ENCODE results near the gene DOCK10. TPM values are rescaled to one million over a fixed set of nuclear protein-coding genes. Genes with fewer than 3 reads are reported as not detected.

DOCK10 gene
- total and polyA plus RNA-seq, 8 donors: 0.89 to 33.8 (median 3.2) TPM

GRCh38 chr2:224958462-224958857 is 83.8 kb downstream of the DOCK10 start:
- Histone ChIP-seq H3K9me3 (no peaks in the 10 kb centered on the region), H3K36me3 (no peaks in the 10 kb centered on the region), H3K4me3 (no peak overlapping the region), H3K4me1 (no peaks in the 10 kb centered on the region), H3K27me3 (no peaks in the 10 kb centered on the region), H3K27ac (peak overlapping the region in 1 of 5 donors; percentile 57)
- no peak for DNase-seq
- 86 to 95% (median 93%) methylated on average over 3 of the region's 3 CpGs for WGBS, 5 donors
- intact Hi-C loops (cut with DNase I; ENCODE audit: low total_unique reads): no loop called here
- TF ChIP-seq POLR2A (IDR thresholded peaks at IDR 0.05) (no peak), CTCF (IDR thresholded peaks at IDR 0.05) (no peak), POLR2AphosphoS5 (IDR thresholded peaks at IDR 0.05) (no peak), EP300 (IDR thresholded peaks at IDR 0.05) (no peak)

- no peak for TF ChIP-seq CTCF (IDR thresholded peaks at IDR 0.05)
- TF ChIP-seq EP300 (IDR thresholded peaks at IDR 0.05): no peak
- no peak for TF ChIP-seq POLR2AphosphoS5 (IDR thresholded peaks at IDR 0.05)
- no peak for TF ChIP-seq POLR2A (IDR thresholded peaks at IDR 0.05)
- Histone ChIP-seq H3K4me1 (peaks cover 0 to 5% (median 0%) of the 10 kb centered on the region in 4 donors), H3K9me3 (no peaks in the 10 kb centered on the region), H3K27me3 (no peaks in the 10 kb centered on the region), H3K36me3 (no peaks in the 10 kb centered on the region), H3K27ac (peak overlapping the region in 2 of 5 donors; percentile 17 to 57), H3K4me3 (no peak overlapping the region)
- WGBS, 5 donors: 79 to 86% (median 81%) methylated on average over 8 of the region's 8 CpGs
- intact Hi-C loops (cut with DNase I; ENCODE audit: low total_unique reads): no loop called here
- DNase-seq: no peak
Observed at GRCh38 chr2:224957540-224958461, 84.5 kb downstream of the DOCK10 start.

- intact Hi-C loops (cut with DNase I; ENCODE audit: low total_unique reads): no loop called here
- Histone ChIP-seq H3K27me3 (no peaks in the 10 kb centered on the region), H3K36me3 (no peaks in the 10 kb centered on the region), H3K4me1 (peaks cover 0 to 7% (median 0%) of the 10 kb centered on the region in 4 donors), H3K9me3 (no peaks in the 10 kb centered on the region), H3K27ac (no peak overlapping the region), H3K4me3 (no peak overlapping the region)
- 60 to 79% (median 68%) methylated on average over 3 of the region's 3 CpGs for WGBS, 5 donors
- TF ChIP-seq EP300 (IDR thresholded peaks at IDR 0.05) (no peak), POLR2A (IDR thresholded peaks at IDR 0.05) (no peak), POLR2AphosphoS5 (IDR thresholded peaks at IDR 0.05) (no peak), CTCF (IDR thresholded peaks at IDR 0.05) (no peak)
- DNase-seq: no peak
Observed at GRCh38 chr2:224956706-224957105, 85.6 kb downstream of the DOCK10 start.

- Histone ChIP-seq H3K27ac (no peak overlapping the region), H3K27me3 (no peaks in the 10 kb centered on the region)
- intact Hi-C loops (cut with DNase I; ENCODE audit: low total_unique reads): no loop called here
Observed at GRCh38 chr2:224954980-224955379, 87.3 kb downstream of the DOCK10 start.

More at GRCh38 chr2:224954980-224955379, 87.3 kb downstream of the DOCK10 start:
- H3K36me3 ChIP-seq: no peaks in the 10 kb centered on the region
- TF ChIP-seq POLR2A (IDR thresholded peaks at IDR 0.05): no peak
- TF ChIP-seq POLR2AphosphoS5 (IDR thresholded peaks at IDR 0.05): no peak
- TF ChIP-seq EP300 (IDR thresholded peaks at IDR 0.05): no peak
- TF ChIP-seq CTCF (IDR thresholded peaks at IDR 0.05): no peak
- no peaks in the 10 kb centered on the region for H3K9me3 ChIP-seq
- H3K4me3 ChIP-seq: no peak overlapping the region
- peaks cover 0 to 7% (median 0%) of the 10 kb centered on the region in 4 donors for H3K4me1 ChIP-seq
- DNase-seq: no peak

Data from stomach (tissue), 9 donors.